HL-60 (cell line): ENCODE results near the gene CPT1A.

Experiments used
- DNase-seq, 2 experiments: peaks; one replicate each; pipeline ENCODE4 v3.0.0-alpha.2; 2010 to 2020; ENCODE audit warnings: low read depth in 1 of 2, low spot score in 1 of 2
- H3K27ac ChIP-seq: fragments of 250-450 bp; sonication (Bioruptor Pico); replicated peaks from 2 replicates; pipeline ENCODE4 v1.5.1; 2020; ENCODE audit warnings: mild to moderate bottlenecking, moderate library complexity
- H3K27me3 ChIP-seq: fragments of 250-450 bp; sonication (Bioruptor Pico); 2 replicates; pipeline ENCODE4 v1.5.1; 2021; ENCODE audit warnings: mild to moderate bottlenecking, moderate library complexity; ENCODE audit not compliant: insufficient read depth, poor library complexity, severe bottlenecking
- H3K4me3 ChIP-seq: replicated peaks from 2 replicates; pipeline ENCODE4 v1.5.1; 2011; ENCODE audit warnings: mild to moderate bottlenecking, control low read depth, low read length; ENCODE audit not compliant: insufficient read depth
- GABPA ChIP-seq: IDR thresholded peaks from 2 replicates; pipeline ENCODE4 v1.6.1; 2012; ENCODE audit warnings: low read depth
- POLR2AphosphoS5 ChIP-seq: IDR thresholded peaks from 2 replicates; pipeline ENCODE4 v1.6.1; 2012; ENCODE audit warnings: low read depth
- SPI1 ChIP-seq: IDR thresholded peaks from 2 replicates; pipeline ENCODE4 v1.6.1; 2012; ENCODE audit warnings: low read depth, mild to moderate bottlenecking, borderline replicate concordance
- TF ChIP-seq, protein P1 (sequence below): IDR thresholded peaks from one replicate; pipeline ENCODE4 v1.5.1; 2011; ENCODE audit warnings: low read length, control low read depth, inconsistent platforms; ENCODE audit not compliant: insufficient read depth
- TF ChIP-seq, protein P2 (sequence below): IDR thresholded peaks from 2 replicates; pipeline ENCODE4 v1.6.1; 2012; ENCODE audit warnings: low read depth; ENCODE audit not compliant: insufficient replicate concordance

CPT1A gene

GRCh38 chr11:68763181-68763721 lies 78.5 kb downstream of the CPT1A start:
- no peak for TF ChIP-seq SPI1
- TF ChIP-seq, protein P1, sequence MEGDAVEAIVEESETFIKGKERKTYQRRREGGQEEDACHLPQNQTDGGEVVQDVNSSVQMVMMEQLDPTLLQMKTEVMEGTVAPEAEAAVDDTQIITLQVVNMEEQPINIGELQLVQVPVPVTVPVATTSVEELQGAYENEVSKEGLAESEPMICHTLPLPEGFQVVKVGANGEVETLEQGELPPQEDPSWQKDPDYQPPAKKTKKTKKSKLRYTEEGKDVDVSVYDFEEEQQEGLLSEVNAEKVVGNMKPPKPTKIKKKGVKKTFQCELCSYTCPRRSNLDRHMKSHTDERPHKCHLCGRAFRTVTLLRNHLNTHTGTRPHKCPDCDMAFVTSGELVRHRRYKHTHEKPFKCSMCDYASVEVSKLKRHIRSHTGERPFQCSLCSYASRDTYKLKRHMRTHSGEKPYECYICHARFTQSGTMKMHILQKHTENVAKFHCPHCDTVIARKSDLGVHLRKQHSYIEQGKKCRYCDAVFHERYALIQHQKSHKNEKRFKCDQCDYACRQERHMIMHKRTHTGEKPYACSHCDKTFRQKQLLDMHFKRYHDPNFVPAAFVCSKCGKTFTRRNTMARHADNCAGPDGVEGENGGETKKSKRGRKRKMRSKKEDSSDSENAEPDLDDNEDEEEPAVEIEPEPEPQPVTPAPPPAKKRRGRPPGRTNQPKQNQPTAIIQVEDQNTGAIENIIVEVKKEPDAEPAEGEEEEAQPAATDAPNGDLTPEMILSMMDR, result no peak
- no peak for TF ChIP-seq POLR2AphosphoS5
- TF ChIP-seq, protein P2, sequence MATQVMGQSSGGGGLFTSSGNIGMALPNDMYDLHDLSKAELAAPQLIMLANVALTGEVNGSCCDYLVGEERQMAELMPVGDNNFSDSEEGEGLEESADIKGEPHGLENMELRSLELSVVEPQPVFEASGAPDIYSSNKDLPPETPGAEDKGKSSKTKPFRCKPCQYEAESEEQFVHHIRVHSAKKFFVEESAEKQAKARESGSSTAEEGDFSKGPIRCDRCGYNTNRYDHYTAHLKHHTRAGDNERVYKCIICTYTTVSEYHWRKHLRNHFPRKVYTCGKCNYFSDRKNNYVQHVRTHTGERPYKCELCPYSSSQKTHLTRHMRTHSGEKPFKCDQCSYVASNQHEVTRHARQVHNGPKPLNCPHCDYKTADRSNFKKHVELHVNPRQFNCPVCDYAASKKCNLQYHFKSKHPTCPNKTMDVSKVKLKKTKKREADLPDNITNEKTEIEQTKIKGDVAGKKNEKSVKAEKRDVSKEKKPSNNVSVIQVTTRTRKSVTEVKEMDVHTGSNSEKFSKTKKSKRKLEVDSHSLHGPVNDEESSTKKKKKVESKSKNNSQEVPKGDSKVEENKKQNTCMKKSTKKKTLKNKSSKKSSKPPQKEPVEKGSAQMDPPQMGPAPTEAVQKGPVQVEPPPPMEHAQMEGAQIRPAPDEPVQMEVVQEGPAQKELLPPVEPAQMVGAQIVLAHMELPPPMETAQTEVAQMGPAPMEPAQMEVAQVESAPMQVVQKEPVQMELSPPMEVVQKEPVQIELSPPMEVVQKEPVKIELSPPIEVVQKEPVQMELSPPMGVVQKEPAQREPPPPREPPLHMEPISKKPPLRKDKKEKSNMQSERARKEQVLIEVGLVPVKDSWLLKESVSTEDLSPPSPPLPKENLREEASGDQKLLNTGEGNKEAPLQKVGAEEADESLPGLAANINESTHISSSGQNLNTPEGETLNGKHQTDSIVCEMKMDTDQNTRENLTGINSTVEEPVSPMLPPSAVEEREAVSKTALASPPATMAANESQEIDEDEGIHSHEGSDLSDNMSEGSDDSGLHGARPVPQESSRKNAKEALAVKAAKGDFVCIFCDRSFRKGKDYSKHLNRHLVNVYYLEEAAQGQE, result no peak
- TF ChIP-seq GABPA, result no peak
- no peak for DNase-seq
- Histone ChIP-seq H3K27ac (no peak overlapping the region), H3K4me3 (no peak overlapping the region), H3K27me3 (no peaks in the 10 kb centered on the region)

GRCh38 chr11:68762481-68762880 lies 79.2 kb downstream of the CPT1A start:
- Histone ChIP-seq H3K27me3 (no peaks in the 10 kb centered on the region), H3K4me3 (no peak overlapping the region), H3K27ac (no peak overlapping the region)
- no peak for DNase-seq
- TF ChIP-seq POLR2AphosphoS5, result peak; percentile 30; the same call in 1 of the 2 replicates
- no peak for TF ChIP-seq SPI1

DNA sequence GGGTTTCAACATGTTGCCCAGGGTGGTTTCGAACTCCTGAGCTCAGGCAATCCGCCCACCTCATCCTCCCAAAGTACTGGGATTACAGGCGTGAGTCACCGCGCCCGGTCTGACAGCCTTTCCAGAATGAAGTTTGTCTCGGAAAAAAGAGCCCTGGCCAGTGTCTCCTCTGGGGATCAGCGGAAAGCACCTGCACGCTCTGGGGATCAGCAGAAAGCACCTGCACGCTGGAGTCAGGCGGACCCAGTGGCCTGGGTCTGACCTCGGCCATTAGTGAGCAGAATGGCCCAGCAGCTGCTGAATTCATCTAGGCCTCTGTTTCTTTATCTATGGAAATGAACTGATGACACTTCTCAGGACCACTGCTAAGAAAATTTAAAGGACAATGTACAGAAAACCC lies 79.9 kb downstream of the CPT1A start:
- Histone ChIP-seq H3K27me3 (no peaks in the 10 kb centered on the region), H3K27ac (no peak overlapping the region), H3K4me3 (no peak overlapping the region)
- TF ChIP-seq GABPA (no peak), POLR2AphosphoS5 (no peak), SPI1 (no peak)
- TF ChIP-seq, protein P1, result no peak
- TF ChIP-seq, protein P2, result no peak
- no peak for DNase-seq

GRCh38 chr11:68759991-68760390 lies 81.7 kb downstream of the CPT1A start:
- H3K27me3 ChIP-seq, result no peaks in the 10 kb centered on the region
- DNase-seq, result no peak
- TF ChIP-seq SPI1 (no peak), GABPA (no peak)
- TF ChIP-seq, protein P1, result no peak
- TF ChIP-seq, protein P2, result no peak
- no peak overlapping the region for H3K27ac ChIP-seq
- H3K4me3 ChIP-seq, result no peak overlapping the region
